OCI-LY3 (cell line): ENCODE data around the gene PIK3C2G.

Experiments used
- H2AFZ ChIP-seq: fragments of 200-600, 300-600 bp; shearing (Covaris generic); 2 replicates; pipeline ENCODE4 v1.6.0; 2014; ENCODE audit warnings: antibody characterized with exemption, low read depth, low read length
- H3K27ac ChIP-seq: fragments of 200-600, 300-600 bp; sonication (generic); 2 replicates; pipeline ENCODE4 v1.5.1; 2014; ENCODE audit warnings: mild to moderate bottlenecking, low read length, moderate library complexity, mixed read lengths
- H3K27me3 ChIP-seq: fragments of 200-600, 300-600 bp; sonication (generic); 2 replicates; pipeline ENCODE4 v1.6.1; 2014; ENCODE audit warnings: low read depth, low read length, mixed read lengths
- H3K36me3 ChIP-seq: fragments of 200-600, 300-600 bp; sonication (generic); replicated peaks from 2 replicates; pipeline ENCODE3; 2014; ENCODE audit warnings: low read depth, low read length, mixed read lengths
- H3K4me1 ChIP-seq: fragments of 300-600, 200-600 bp; sonication (generic); 2 replicates; pipeline ENCODE4 v1.6.1; 2014; ENCODE audit warnings: low read length, mixed read lengths
- H3K4me2 ChIP-seq: fragments of 200-600, 300-600 bp; sonication (generic); 2 replicates; pipeline ENCODE4 v1.6.1; 2014; ENCODE audit warnings: low read length, mixed read lengths
- H3K4me3 ChIP-seq: fragments of 300-600, 200-600 bp; sonication (generic); 2 replicates; pipeline ENCODE4 v1.5.1; 2014; ENCODE audit warnings: antibody characterized with exemption, mild to moderate bottlenecking, low read length, moderate library complexity
- H3K79me2 ChIP-seq: fragments of 300-600, 200-600 bp; shearing (Covaris generic); 2 replicates; pipeline ENCODE4 v1.6.1; 2014; ENCODE audit warnings: mild to moderate bottlenecking, low read length, mixed read lengths
- H3K9ac ChIP-seq: fragments of 300-600, 200-600 bp; shearing (Covaris generic); 2 replicates; pipeline ENCODE4 v1.6.0; 2014; ENCODE audit warnings: mild to moderate bottlenecking, low read length, moderate library complexity
- H3K9me3 ChIP-seq: fragments of 200-600, 300-600 bp; shearing (Covaris generic); 2 replicates; pipeline ENCODE4 v1.6.1; 2014; ENCODE audit warnings: low read length, mixed read lengths; ENCODE audit not compliant: insufficient read depth
- H4K20me1 ChIP-seq: fragments of 200-600, 300-600 bp; sonication (generic); 2 replicates; pipeline ENCODE4 v1.6.1; 2016; ENCODE audit warnings: low read length, mixed read lengths; ENCODE audit not compliant: insufficient read depth
- EZH2phosphoT487 ChIP-seq: fragments of 200-600 bp; shearing (Covaris generic); IDR thresholded peaks from 2 replicates; pipeline ENCODE4 v1.6.1; 2018; ENCODE audit warnings: antibody characterized with exemption, mixed run types, low read depth
- TF ChIP-seq, protein P1 (sequence below): fragments of 200-600, 300-600 bp; sonication (generic); IDR thresholded peaks from 2 replicates; pipeline ENCODE4 v1.5.1; 2014; ENCODE audit warnings: antibody characterized with exemption, low read length, low read depth

Gene PIK3C2G

GRCh38 chr12:18302809-18303430 is 41.6 kb downstream of the PIK3C2G start:
- no peaks in the 10 kb centered on the region for H3K36me3 ChIP-seq
- H3K27me3 ChIP-seq: no peaks in the 10 kb centered on the region
- peaks cover 11% of the 10 kb centered on the region for H3K9me3 ChIP-seq
- no peak overlapping the region for H2AFZ ChIP-seq
- no peak overlapping the region for H3K4me3 ChIP-seq
- H3K9ac ChIP-seq: no peak overlapping the region
- H3K79me2 ChIP-seq: no peaks in the 10 kb centered on the region
- no peaks in the 10 kb centered on the region for H4K20me1 ChIP-seq
- no peak for TF ChIP-seq EZH2phosphoT487
- TF ChIP-seq, protein P1, sequence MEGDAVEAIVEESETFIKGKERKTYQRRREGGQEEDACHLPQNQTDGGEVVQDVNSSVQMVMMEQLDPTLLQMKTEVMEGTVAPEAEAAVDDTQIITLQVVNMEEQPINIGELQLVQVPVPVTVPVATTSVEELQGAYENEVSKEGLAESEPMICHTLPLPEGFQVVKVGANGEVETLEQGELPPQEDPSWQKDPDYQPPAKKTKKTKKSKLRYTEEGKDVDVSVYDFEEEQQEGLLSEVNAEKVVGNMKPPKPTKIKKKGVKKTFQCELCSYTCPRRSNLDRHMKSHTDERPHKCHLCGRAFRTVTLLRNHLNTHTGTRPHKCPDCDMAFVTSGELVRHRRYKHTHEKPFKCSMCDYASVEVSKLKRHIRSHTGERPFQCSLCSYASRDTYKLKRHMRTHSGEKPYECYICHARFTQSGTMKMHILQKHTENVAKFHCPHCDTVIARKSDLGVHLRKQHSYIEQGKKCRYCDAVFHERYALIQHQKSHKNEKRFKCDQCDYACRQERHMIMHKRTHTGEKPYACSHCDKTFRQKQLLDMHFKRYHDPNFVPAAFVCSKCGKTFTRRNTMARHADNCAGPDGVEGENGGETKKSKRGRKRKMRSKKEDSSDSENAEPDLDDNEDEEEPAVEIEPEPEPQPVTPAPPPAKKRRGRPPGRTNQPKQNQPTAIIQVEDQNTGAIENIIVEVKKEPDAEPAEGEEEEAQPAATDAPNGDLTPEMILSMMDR: no peak
- H3K4me1 ChIP-seq: no peaks in the 10 kb centered on the region
- H3K27ac ChIP-seq: no peak overlapping the region
- no peak overlapping the region for H3K4me2 ChIP-seq

DNA sequence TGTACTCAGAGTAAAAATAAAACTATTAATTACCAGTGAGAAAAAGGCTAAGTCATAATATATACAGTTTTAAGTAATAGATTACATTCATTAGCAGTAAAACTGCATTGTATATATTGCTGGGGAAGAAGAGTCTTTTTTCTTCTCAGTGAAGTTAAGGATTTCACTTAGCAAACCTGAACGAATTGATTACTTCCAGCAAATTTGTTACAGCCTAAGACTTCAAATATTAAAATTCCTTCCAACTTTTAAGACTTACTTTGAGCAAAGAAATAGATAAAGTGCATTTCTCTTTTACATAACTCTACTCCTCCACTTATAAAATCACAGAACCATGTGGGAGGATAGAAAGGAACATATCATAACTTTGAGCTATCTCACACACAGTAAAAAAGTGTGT is 43.3 kb downstream of the PIK3C2G start:
- no peak overlapping the region for H2AFZ ChIP-seq
- no peaks in the 10 kb centered on the region for H3K36me3 ChIP-seq
- TF ChIP-seq EZH2phosphoT487: no peak
- TF ChIP-seq, protein P1: no peak
- no peak overlapping the region for H3K9ac ChIP-seq
- no peak overlapping the region for H3K4me2 ChIP-seq
- no peaks in the 10 kb centered on the region for H3K4me1 ChIP-seq
- H3K9me3 ChIP-seq: peaks cover 11% of the 10 kb centered on the region
- H3K27ac ChIP-seq: no peak overlapping the region
- H4K20me1 ChIP-seq: no peaks in the 10 kb centered on the region
- H3K27me3 ChIP-seq: no peaks in the 10 kb centered on the region
- no peaks in the 10 kb centered on the region for H3K79me2 ChIP-seq
- no peak overlapping the region for H3K4me3 ChIP-seq

DNA sequence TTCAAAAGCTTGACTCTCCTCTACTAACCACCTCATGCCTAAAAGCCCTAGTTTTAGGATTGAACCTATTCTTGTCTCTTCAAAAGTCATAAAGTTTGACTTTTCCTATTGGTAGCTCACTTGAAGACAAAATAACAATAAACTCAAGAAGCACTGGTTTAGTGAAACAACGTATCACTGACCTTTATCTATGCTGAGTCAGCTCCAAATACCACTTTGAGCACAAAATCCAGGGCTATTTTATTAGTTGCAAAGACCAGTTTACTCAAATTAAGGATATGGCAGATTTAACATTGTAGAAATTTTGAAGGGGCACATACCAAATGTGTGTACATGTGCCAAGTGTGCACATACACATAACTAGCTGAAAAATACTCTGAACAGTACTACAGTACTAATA is 45.0 kb downstream of the PIK3C2G start:
- Histone ChIP-seq H3K9ac (no peak overlapping the region), H3K4me1 (no peaks in the 10 kb centered on the region), H3K9me3 (peaks cover 5% of the 10 kb centered on the region; the same call in 1 of the 2 replicates), H3K4me2 (no peak overlapping the region), H3K27me3 (no peaks in the 10 kb centered on the region), H4K20me1 (no peaks in the 10 kb centered on the region), H3K4me3 (no peak overlapping the region), H3K79me2 (no peaks in the 10 kb centered on the region), H2AFZ (no peak overlapping the region), H3K36me3 (no peaks in the 10 kb centered on the region), H3K27ac (no peak overlapping the region)
- TF ChIP-seq, protein P1: no peak
- TF ChIP-seq EZH2phosphoT487: no peak

- no peak overlapping the region for H3K4me3 ChIP-seq
- no peaks in the 10 kb centered on the region for H3K27me3 ChIP-seq
- no peaks in the 10 kb centered on the region for H4K20me1 ChIP-seq
- no peak overlapping the region for H3K9ac ChIP-seq
- no peaks in the 10 kb centered on the region for H3K9me3 ChIP-seq
- no peak for TF ChIP-seq EZH2phosphoT487
- TF ChIP-seq, protein P1: no peak
- no peak overlapping the region for H2AFZ ChIP-seq
- no peak overlapping the region for H3K4me2 ChIP-seq
- H3K27ac ChIP-seq: no peak overlapping the region
- H3K36me3 ChIP-seq: no peaks in the 10 kb centered on the region
- no peaks in the 10 kb centered on the region for H3K4me1 ChIP-seq
- no peaks in the 10 kb centered on the region for H3K79me2 ChIP-seq
Measured at GRCh38 chr12:18313306-18313705, 52.0 kb downstream of the PIK3C2G start.
